Left lung (tissue), 10 donors: ENCODE results near the gene TSPYL2. TPM values are rescaled to one million over a fixed set of nuclear protein-coding genes. Genes with fewer than 3 reads are reported as not detected.
A peak's percentile ranks its signal among the peaks of the same experiment; 100 is the strongest.

Experiments
- ATAC-seq: fragments of 200-7000 bp; cut with Tn5 transposase; one replicate; pipeline ENCODE4 v1.9.1; 2020; ENCODE audit warnings: moderate library complexity
- DNase-seq, 4 donors: peaks; one replicate each; pipeline ENCODE4 v3.0.0-alpha.2; 2013 to 2020
- H3K27ac ChIP-seq, 2 donors: fragments of 200-600 bp; sonication (generic) in 1 of 2; one replicate each; pipeline versions ENCODE4 v1.5.0 to v1.8.0; 2020 to 2021
- H3K27me3 ChIP-seq, 2 donors: fragments of 200-600 bp; sonication (generic) in 1 of 2; one replicate each; pipeline versions ENCODE4 v1.5.0 to v1.8.0; 2020 to 2021
- H3K36me3 ChIP-seq, 2 donors: fragments of 200-600 bp; sonication (generic) in 1 of 2; one replicate each; pipeline versions ENCODE4 v1.5.0 to v1.8.0; 2020 to 2021
- H3K4me1 ChIP-seq, 2 donors: fragments of 200-600 bp; one replicate each; pipeline ENCODE4 v1.8.0; 2021
- H3K4me3 ChIP-seq, 2 donors: fragments of 200-600 bp; sonication (generic) in 1 of 2; one replicate each; pipeline versions ENCODE4 v1.5.0 to v1.8.0; 2020 to 2021; ENCODE audit warnings: mild to moderate bottlenecking in 1 of 2
- H3K9me3 ChIP-seq, 2 donors: fragments of 200-600 bp; sonication (generic) in 1 of 2; one replicate each; pipeline versions ENCODE4 v1.5.0 to v1.8.0; 2020 to 2021
- CTCF ChIP-seq, 2 donors: fragments of 200-600 bp; sonication (generic) in 1 of 2; IDR thresholded peaks; one replicate each; pipeline versions ENCODE4 v1.5.0 to v1.8.0; 2021; ENCODE audit warnings: antibody characterized with exemption in 2 of 2
- intact Hi-C, 2 donors: fragments of 100-400 bp; cut with DNase I; formaldehyde crosslinking; loops; one replicate each; pipeline versions ENCODE4 v1.11.2 to v1.14.2; 2022
- polyA plus RNA-seq, 6 donors: library from polyadenylated mRNA; unstranded; fragments of 120-200 nt; gene quantifications; one replicate each; pipeline ENCODE4 v1.2.1, GENCODE V29; 2013; ENCODE audit not compliant: insufficient read length in 6 of 6
- total RNA-seq, 2 donors: library from RNA; stranded (reverse); fragmentation: NEBNext Ultra II Directional; extraction: Animal tissue kit (Norgen Biotek cat#: 25700); gene quantifications; one replicate each; pipeline ENCODE4 v1.2.1, GENCODE V29; 2021
- donor health status: DM: no; HTN: yes; CAD: no.
- donor health status: DM: no; HTN: no; CAD: no.

Gene TSPYL2
- total and polyA plus RNA-seq, 8 donors: 16.6 to 73.6 (median 58.4) TPM

DNA sequence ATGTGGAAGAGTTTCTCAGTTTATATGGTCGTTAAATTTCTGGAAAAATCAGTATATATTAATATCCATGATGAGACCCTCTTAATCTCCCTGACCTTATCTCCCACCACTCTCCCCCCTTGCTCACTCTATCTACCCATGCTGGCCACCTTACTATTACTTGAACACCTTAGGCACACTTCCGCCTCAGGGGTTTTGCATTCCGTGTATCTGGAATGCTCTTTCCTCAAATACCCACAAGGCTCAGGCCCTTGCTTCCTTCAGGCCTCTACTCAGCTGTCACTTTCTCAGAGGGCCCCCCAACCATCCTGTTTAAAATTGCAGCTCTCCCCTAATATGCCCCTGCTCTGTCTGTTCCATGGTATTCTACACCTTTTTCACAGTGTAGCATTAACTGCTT is 13.6 kb downstream of the TSPYL2 start:
- ATAC-seq: no peak
- Histone ChIP-seq H3K36me3 (no peaks in the 10 kb centered on the region), H3K4me1 (no peaks in the 10 kb centered on the region), H3K27ac (no peak overlapping the region), H3K9me3 (no peaks in the 10 kb centered on the region), H3K4me3 (no peak overlapping the region), H3K27me3 (no peaks in the 10 kb centered on the region)
- no peak for DNase-seq
- intact Hi-C loops: no loop called here
- TF ChIP-seq CTCF (IDR thresholded peaks at IDR 0.05): no peak

- no peaks in the 10 kb centered on the region for H3K36me3 ChIP-seq
- no peak for TF ChIP-seq CTCF (IDR thresholded peaks at IDR 0.05)
- H3K27ac ChIP-seq: no peak overlapping the region
- H3K27me3 ChIP-seq: no peaks in the 10 kb centered on the region
- DNase-seq (no peak), ATAC-seq (no peak)
- H3K9me3 ChIP-seq: no peaks in the 10 kb centered on the region
- no peak overlapping the region for H3K4me3 ChIP-seq
- H3K4me1 ChIP-seq: no peaks in the 10 kb centered on the region
- intact Hi-C loops: no loop called here
Measured at GRCh38 chrX:53114864-53115549, 32.8 kb downstream of the TSPYL2 start.

GRCh38 chrX:53115550-53115874 is 33.3 kb downstream of the TSPYL2 start:
- Histone ChIP-seq H3K4me3 (no peak overlapping the region), H3K9me3 (no peaks in the 10 kb centered on the region), H3K4me1 (no peaks in the 10 kb centered on the region), H3K27me3 (no peaks in the 10 kb centered on the region), H3K36me3 (no peaks in the 10 kb centered on the region), H3K27ac (no peak overlapping the region)
- ATAC-seq (peak; percentile 13), DNase-seq (no peak)
- intact Hi-C loops: no loop called here
- no peak for TF ChIP-seq CTCF (IDR thresholded peaks at IDR 0.05)

GRCh38 chrX:53116101-53116500 is 33.9 kb downstream of the TSPYL2 start:
- no peaks in the 10 kb centered on the region for H3K36me3 ChIP-seq
- peak; percentile 50 for ATAC-seq
- no peak overlapping the region for H3K27ac ChIP-seq
- H3K4me1 ChIP-seq: no peaks in the 10 kb centered on the region
- peak in 1 of 4 donors; percentile 18 for DNase-seq
- no peaks in the 10 kb centered on the region for H3K9me3 ChIP-seq
- H3K4me3 ChIP-seq: no peak overlapping the region
- no peak for TF ChIP-seq CTCF (IDR thresholded peaks at IDR 0.05)
- H3K27me3 ChIP-seq: no peaks in the 10 kb centered on the region
- intact Hi-C loops: no loop called here

- Histone ChIP-seq H3K9me3 (no peaks in the 10 kb centered on the region), H3K4me3 (no peak overlapping the region), H3K36me3 (no peaks in the 10 kb centered on the region), H3K4me1 (no peaks in the 10 kb centered on the region), H3K27me3 (no peaks in the 10 kb centered on the region), H3K27ac (no peak overlapping the region)
- ATAC-seq (no peak), DNase-seq (no peak)
- TF ChIP-seq CTCF (IDR thresholded peaks at IDR 0.05): no peak
- intact Hi-C loops: no loop called here
Measured at GRCh38 chrX:53122013-53122412, 39.8 kb downstream of the TSPYL2 start.
